CD4-positive, CD25-positive, alpha-beta regulatory T cell (primary cell): ENCODE measurements around the gene RUFY2. TPM values are rescaled to one million over a fixed set of nuclear protein-coding genes. Genes with fewer than 3 reads are reported as not detected.
A peak's percentile ranks its signal among the peaks of the same experiment; 100 is the strongest.

Experiments
- ATAC-seq, 2 donors: fragments of 150-1000 bp; cut with Tn5 transposase; one replicate each; pipeline ENCODE4 v1.10.0; 2021; ENCODE audit warnings: low read depth in 2 of 2, moderate number of reproducible peaks in 2 of 2, moderate library complexity in 1 of 2
- DNase-seq, 3 donors: peaks; one replicate each; pipeline versions ENCODE4 v3.0.0 to v3.0.0-alpha.2; 2012 to 2022; ENCODE audit warnings: mixed read lengths in 1 of 3
- H3K27ac ChIP-seq: one replicate; pipeline ENCODE4 v1.7.0; 2013; ENCODE audit warnings: mild to moderate bottlenecking, low read length; ENCODE audit not compliant: insufficient read depth, poor library complexity, severe bottlenecking
- H3K27me3 ChIP-seq: one replicate; pipeline ENCODE4 v1.7.0; 2013; ENCODE audit warnings: low read length; ENCODE audit not compliant: control insufficient read depth, insufficient read depth
- H3K36me3 ChIP-seq: one replicate; pipeline ENCODE4 v1.7.0; 2013; ENCODE audit warnings: mild to moderate bottlenecking, low read length, moderate library complexity; ENCODE audit not compliant: control insufficient read depth, insufficient read depth
- H3K4me1 ChIP-seq: 2 replicates; pipeline ENCODE4 v1.7.0; 2013; ENCODE audit warnings: mild to moderate bottlenecking, low read length; ENCODE audit not compliant: insufficient read depth, control insufficient read depth, poor library complexity, severe bottlenecking
- H3K4me3 ChIP-seq: one replicate; pipeline ENCODE4 v1.7.0; 2013; ENCODE audit warnings: low read depth, mild to moderate bottlenecking, low read length, moderate library complexity
- H3K9me3 ChIP-seq, 2 experiments: 1 replicate in 1 of 2; 2 replicates in 1 of 2; pipeline ENCODE4 v1.7.0; 2013; ENCODE audit warnings: low read length in 2 of 2, mild to moderate bottlenecking in 1 of 2, moderate library complexity in 1 of 2; ENCODE audit not compliant: control insufficient read depth in 2 of 2
- H3K27ac Mint-ChIP-seq, 3 donors: one replicate each; pipeline ENCODE4 v1.8.0; 2020 to 2022; ENCODE audit warnings: mild to moderate bottlenecking in 3 of 3, mixed read lengths in 3 of 3, moderate library complexity in 2 of 3
- H3K27me3 Mint-ChIP-seq: one replicate; pipeline ENCODE4 v1.8.0; 2022; ENCODE audit warnings: mild to moderate bottlenecking, mixed read lengths
- H3K36me3 Mint-ChIP-seq: one replicate; pipeline ENCODE4 v1.8.0; 2020; ENCODE audit warnings: mixed read lengths
- H3K4me1 Mint-ChIP-seq, 4 donors: one replicate each; pipeline ENCODE4 v1.8.0; 2020 to 2022; ENCODE audit warnings: mixed read lengths in 4 of 4, mild to moderate bottlenecking in 1 of 4
- H3K4me3 Mint-ChIP-seq, 4 donors: one replicate each; pipeline ENCODE4 v1.8.0; 2020 to 2022; ENCODE audit warnings: mild to moderate bottlenecking in 4 of 4, mixed read lengths in 4 of 4, moderate library complexity in 3 of 4
- H3K9me3 Mint-ChIP-seq, 7 donors: one replicate each; pipeline ENCODE4 v1.8.0; 2020 to 2022; ENCODE audit warnings: mixed read lengths in 7 of 7, mild to moderate bottlenecking in 3 of 7, moderate library complexity in 2 of 7
- polyA plus RNA-seq, 4 donors: library from polyadenylated mRNA; unstranded; fragments of 300-500 nt; fragmentation: Illumina TruSeq; gene quantifications; one replicate each; pipeline ENCODE4 v1.2.3, GENCODE V29; 2021
- total RNA-seq: library from RNA; stranded (reverse); gene quantifications from one replicate; pipeline ENCODE4 v1.2.3, GENCODE V29; 2022

Gene RUFY2
- total and polyA plus RNA-seq, 5 donors from 2014 or later: 4.5 to 18.9 (median 7.7) TPM

GRCh38 chr10:68340358-68341080, 66.6 kb downstream of the RUFY2 start:
- Mint-ChIP-seq H3K9me3 (no peaks in the 10 kb centered on the region), H3K36me3 (peaks cover 43% of the 10 kb centered on the region), H3K4me1 (peaks cover 22 to 60% (median 42%) of the 10 kb centered on the region in 4 donors), H3K27ac (peak overlapping the region in 1 of 3 donors; percentile 27), H3K27me3 (no peaks in the 10 kb centered on the region), H3K4me3 (no peak overlapping the region)
- no peak overlapping the region for H3K4me3 ChIP-seq
- H3K27ac ChIP-seq: no peak overlapping the region
- DNase-seq (no peak), ATAC-seq (no peak)
- H3K4me1 ChIP-seq: peaks cover 25% of the 10 kb centered on the region
- H3K27me3 ChIP-seq: no peaks in the 10 kb centered on the region
- peaks cover 73% of the 10 kb centered on the region for H3K36me3 ChIP-seq
- no peaks in the 10 kb centered on the region for H3K9me3 ChIP-seq

DNA sequence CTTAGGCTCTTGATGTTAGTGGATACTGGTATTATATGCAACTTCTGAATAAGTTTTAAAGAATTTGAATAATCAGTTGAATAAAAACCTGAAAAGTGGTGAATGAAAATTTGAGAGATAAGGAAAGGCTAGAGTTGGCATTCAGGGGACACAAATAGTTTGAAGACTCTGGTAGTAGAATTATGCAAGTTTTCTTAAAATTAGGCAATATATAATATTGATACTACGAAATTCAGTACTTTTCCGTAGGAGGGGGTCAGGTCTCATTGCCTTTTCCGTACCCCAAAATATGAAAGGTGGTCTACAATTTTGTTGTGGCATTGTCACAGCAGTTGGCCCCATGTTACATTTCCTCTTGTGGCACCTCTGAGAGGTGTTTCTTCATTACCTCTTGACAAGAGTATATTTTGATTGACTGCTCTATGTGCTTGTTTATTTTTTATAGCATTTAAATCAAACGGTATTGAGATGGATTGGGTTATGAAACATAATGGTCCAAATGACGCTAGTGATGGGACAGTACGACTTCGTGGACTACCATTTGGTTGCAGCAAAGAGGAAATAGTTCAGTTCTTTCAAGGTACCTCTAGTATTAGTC, 70.2 kb downstream of the RUFY2 start:
- H3K4me3 ChIP-seq: peak overlapping the region; percentile 95
- H3K4me1 ChIP-seq: peaks cover 36% of the 10 kb centered on the region

DNA sequence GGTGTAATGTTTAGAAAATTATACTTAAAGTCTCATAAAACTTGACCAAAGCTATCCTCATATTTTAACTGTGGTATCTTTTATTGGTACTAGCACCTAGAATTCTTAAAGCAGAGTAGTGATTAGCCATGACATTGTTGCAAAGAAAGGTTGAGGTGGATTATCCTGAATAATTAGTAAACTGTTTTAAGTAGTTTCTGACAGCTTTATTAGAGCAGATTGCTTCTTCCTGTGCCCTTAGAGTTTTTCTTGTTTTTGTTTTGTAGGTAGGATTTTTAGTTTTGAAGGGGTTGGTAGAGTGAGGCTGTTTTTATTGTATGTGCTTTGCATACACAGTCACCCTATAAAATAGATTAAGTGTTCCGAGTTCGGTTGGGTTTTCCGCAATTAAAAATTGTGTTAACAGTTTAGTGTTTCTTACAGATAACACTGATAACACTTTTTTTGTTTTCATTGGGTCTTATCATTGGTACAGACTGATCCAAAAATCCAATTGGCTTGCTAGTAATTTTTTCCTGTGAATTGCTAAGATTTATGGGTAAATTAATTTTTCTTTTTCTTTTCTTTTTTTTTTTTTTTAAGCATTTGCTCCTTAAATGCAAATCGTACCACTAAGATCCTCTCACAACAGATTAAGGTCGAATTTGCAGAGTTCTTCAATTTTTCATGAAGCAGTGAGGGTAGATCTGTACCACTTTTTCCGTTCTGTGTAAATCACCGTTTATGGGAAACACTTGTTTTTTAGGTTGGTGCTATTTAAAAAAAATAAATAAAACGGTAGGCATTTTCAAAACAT, 72.2 kb downstream of the RUFY2 start:
- no peaks in the 10 kb centered on the region for H3K9me3 ChIP-seq
- peak in 1 of 3 donors; percentile 16 for DNase-seq
- Mint-ChIP-seq H3K27me3 (peaks cover 11% of the 10 kb centered on the region), H3K27ac (peak overlapping the region; percentile 48 to 99 (median 68)), H3K36me3 (peaks cover 30% of the 10 kb centered on the region), H3K4me1 (peaks cover 31 to 66% (median 54%) of the 10 kb centered on the region in 4 donors), H3K9me3 (peaks cover 0 to 3% (median 0%) of the 10 kb centered on the region in 7 donors), H3K4me3 (peak overlapping the region; percentile 100)
- H3K4me1 ChIP-seq: peaks cover 43% of the 10 kb centered on the region
- ATAC-seq: no peak
- H3K27ac ChIP-seq: peak overlapping the region; percentile 97
- no peaks in the 10 kb centered on the region for H3K27me3 ChIP-seq
- H3K36me3 ChIP-seq: peaks cover 17% of the 10 kb centered on the region
- peak overlapping the region; percentile 95 for H3K4me3 ChIP-seq

More for the DNA sequence above, 70.2 kb downstream of the RUFY2 start:
- ATAC-seq (no peak), DNase-seq (no peak)
- peaks cover 31 to 65% (median 54%) of the 10 kb centered on the region in 4 donors for H3K4me1 Mint-ChIP-seq
- Histone ChIP-seq H3K27me3 (no peaks in the 10 kb centered on the region), H3K9me3 (no peaks in the 10 kb centered on the region), H3K27ac (peak overlapping the region; percentile 55), H3K36me3 (peaks cover 37% of the 10 kb centered on the region)
- H3K36me3 Mint-ChIP-seq: peaks cover 45% of the 10 kb centered on the region
- peak overlapping the region; percentile 47 to 100 (median 100) for H3K4me3 Mint-ChIP-seq
- H3K27me3 Mint-ChIP-seq: peaks cover 2% of the 10 kb centered on the region
- peaks cover 0 to 2% (median 0%) of the 10 kb centered on the region in 7 donors for H3K9me3 Mint-ChIP-seq
- peak overlapping the region; percentile 78 to 99 (median 85) for H3K27ac Mint-ChIP-seq

DNA sequence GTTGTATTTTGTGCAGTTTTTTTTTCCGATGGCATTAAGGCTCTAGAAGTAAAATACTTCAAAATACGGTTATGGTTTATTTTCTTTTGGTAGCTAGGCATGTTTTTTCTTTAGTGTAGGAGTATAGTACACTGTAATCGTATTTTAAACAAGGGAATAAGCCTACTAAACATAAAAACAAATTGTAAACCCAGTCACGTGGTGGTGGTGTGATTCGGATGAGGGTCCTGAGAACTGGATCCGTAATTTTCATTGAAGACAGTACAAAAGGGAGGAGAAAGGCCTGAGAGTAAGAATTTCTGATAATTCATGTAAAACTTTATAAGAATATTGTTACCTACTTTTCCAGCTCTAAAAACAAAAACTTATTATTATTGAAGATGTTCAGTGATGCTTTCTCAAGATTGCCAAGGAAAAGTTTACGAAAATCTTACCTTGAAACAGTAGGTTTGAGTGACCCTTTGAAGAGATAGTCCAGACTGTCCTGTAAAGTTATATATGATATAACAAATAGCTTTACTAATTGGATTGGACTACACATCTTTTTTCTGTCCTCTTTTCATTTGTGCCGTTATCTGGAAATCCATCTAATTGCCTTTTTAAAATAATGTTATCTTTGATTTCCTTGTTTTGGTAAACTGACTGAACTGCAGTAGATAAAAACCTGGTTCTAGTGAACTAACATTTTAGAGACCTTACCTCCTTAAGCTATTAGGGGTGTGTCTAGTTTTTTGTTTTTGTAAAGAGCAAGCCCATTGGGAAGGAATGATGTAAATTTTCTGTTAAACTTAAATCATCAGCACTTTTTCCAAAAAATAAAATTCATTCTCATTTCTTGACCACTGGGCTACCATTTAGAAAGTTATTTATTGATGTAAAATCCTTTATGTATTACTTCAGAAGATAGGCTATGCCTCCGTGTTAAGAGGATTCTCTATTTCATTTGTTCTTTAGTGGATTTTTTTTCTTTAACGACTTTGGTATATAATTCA, 73.3 kb downstream of the RUFY2 start:
- H3K36me3 ChIP-seq: peaks cover 5% of the 10 kb centered on the region
- Mint-ChIP-seq H3K36me3 (peaks cover 19% of the 10 kb centered on the region), H3K9me3 (peaks cover 0 to 3% (median 0%) of the 10 kb centered on the region in 7 donors), H3K4me1 (peaks cover 31 to 64% (median 50%) of the 10 kb centered on the region in 4 donors), H3K27ac (peak overlapping the region; percentile 99 to 100 (median 100)), H3K27me3 (peaks cover 11% of the 10 kb centered on the region), H3K4me3 (peak overlapping the region; percentile 100)
- no peaks in the 10 kb centered on the region for H3K27me3 ChIP-seq
- peak overlapping the region; percentile 95 for H3K4me3 ChIP-seq
- H3K4me1 ChIP-seq: peaks cover 43% of the 10 kb centered on the region
- DNase-seq: peak in 1 of 3 donors; percentile 15
- no peak for ATAC-seq
- H3K27ac ChIP-seq: peak overlapping the region; percentile 97
- H3K9me3 ChIP-seq: no peaks in the 10 kb centered on the region

GRCh38 chr10:68333058-68333395, 74.0 kb downstream of the RUFY2 start:
- DNase-seq: peak in 1 of 3 donors; percentile 14
- peaks cover 43% of the 10 kb centered on the region for H3K4me1 ChIP-seq
- H3K4me1 Mint-ChIP-seq: peaks cover 31 to 66% (median 50%) of the 10 kb centered on the region in 4 donors

DNA sequence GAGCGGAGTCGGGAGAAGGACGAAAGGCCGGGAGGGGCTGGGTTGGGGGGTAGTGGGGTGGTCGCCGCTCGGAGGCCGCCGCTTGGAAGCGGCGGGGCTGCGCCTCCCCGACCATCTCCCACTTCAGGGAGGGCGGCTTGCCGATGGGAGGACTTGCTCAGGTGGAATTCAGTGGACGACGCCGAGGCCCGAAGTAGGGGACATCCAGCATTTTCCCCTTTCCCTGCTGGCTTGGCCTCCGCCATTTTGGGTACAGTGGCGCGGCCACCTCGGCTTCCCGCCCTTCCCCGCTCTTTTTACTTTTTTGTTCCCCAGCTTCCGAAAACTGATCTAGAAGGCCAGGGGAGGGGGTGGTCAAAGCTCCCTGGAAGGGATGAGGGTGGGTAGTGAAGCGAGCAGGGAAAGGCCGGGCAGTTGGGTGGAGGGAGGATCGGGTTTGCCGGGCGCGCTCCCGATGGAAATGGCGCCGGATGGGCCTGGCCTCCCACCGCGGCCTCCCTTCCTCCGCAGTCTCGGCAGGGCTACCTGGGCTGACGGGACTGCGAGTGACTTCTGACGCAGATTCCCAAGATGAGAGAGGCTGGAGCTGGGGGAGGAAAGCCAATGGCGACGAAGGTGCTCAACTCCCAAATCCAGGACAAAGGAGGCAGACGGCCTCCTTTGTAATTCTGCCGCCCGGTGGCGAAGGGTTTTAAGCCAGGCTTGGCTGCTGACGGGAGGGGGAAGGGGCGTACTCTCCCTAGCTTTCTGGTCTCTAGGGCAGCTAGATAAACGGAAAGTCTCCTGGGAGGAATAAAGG, 74.6 kb downstream of the RUFY2 start, which contains the start of gene PBLD:
Gene PBLD (minus strand): TSS at position 670 of the 799 bp plus-strand sequence. CDS start 26,084 bp downstream, outside the sequence.
- no peaks in the 10 kb centered on the region for H3K9me3 ChIP-seq
- ATAC-seq: peak in 1 of 2 donors; percentile 1

More at GRCh38 chr10:68333058-68333395, 74.0 kb downstream of the RUFY2 start:
- Histone ChIP-seq H3K36me3 (no peaks in the 10 kb centered on the region), H3K9me3 (no peaks in the 10 kb centered on the region), H3K4me3 (peak overlapping the region; percentile 95), H3K27ac (peak overlapping the region; percentile 97), H3K27me3 (no peaks in the 10 kb centered on the region)
- ATAC-seq: no peak
- peaks cover 11% of the 10 kb centered on the region for H3K27me3 Mint-ChIP-seq
- H3K4me3 Mint-ChIP-seq: peak overlapping the region; percentile 100
- peaks cover 0 to 3% (median 0%) of the 10 kb centered on the region in 7 donors for H3K9me3 Mint-ChIP-seq
- H3K36me3 Mint-ChIP-seq: peaks cover 14% of the 10 kb centered on the region
- H3K27ac Mint-ChIP-seq: peak overlapping the region; percentile 99 to 100 (median 100)

More for the DNA sequence above, 74.6 kb downstream of the RUFY2 start, which contains the start of gene PBLD:
- Mint-ChIP-seq H3K9me3 (peaks cover 0 to 3% (median 0%) of the 10 kb centered on the region in 7 donors), H3K27me3 (peaks cover 11% of the 10 kb centered on the region), H3K36me3 (peaks cover 11% of the 10 kb centered on the region), H3K4me3 (peak within 1 kb of the TSS; percentile 100), H3K4me1 (peaks cover 28 to 61% (median 46%) of the 10 kb centered on the region in 4 donors), H3K27ac (peak within 1 kb of the TSS; percentile 99 to 100 (median 100))
- Histone ChIP-seq H3K27me3 (no peaks in the 10 kb centered on the region), H3K4me1 (peaks cover 38% of the 10 kb centered on the region), H3K4me3 (peak within 1 kb of the TSS; percentile 95), H3K36me3 (no peaks in the 10 kb centered on the region), H3K27ac (peak within 1 kb of the TSS; percentile 97)
- peak; percentile 46 to 77 (median 64) for DNase-seq
